NT2/D1 (cell line): ENCODE results near the gene CACNA1C.

Experiments used
- DNase-seq: peaks from one replicate; pipeline ENCODE4 v3.0.0-alpha.2; 2011; ENCODE audit warnings: low read depth, low spot score
- H3K27me3 ChIP-seq: 2 replicates; pipeline ENCODE4 v1.6.0; 2011; ENCODE audit warnings: mild to moderate bottlenecking; ENCODE audit not compliant: insufficient read length, insufficient read depth
- H3K36me3 ChIP-seq: 2 replicates; pipeline ENCODE4 v1.6.1; 2011; ENCODE audit warnings: mild to moderate bottlenecking, low read length, mixed read lengths; ENCODE audit not compliant: insufficient read depth, insufficient read length
- H3K4me1 ChIP-seq: 2 replicates; pipeline ENCODE4 v1.5.1; 2011; ENCODE audit not compliant: insufficient read depth, insufficient read length
- H3K4me3 ChIP-seq: 2 replicates; pipeline ENCODE4 v1.5.1; 2011; ENCODE audit warnings: low read depth; ENCODE audit not compliant: insufficient read length
- H3K9ac ChIP-seq: 2 replicates; pipeline ENCODE4 v1.6.0; 2011; ENCODE audit warnings: low read depth; ENCODE audit not compliant: insufficient read length
- H3K9me3 ChIP-seq: 2 replicates; pipeline ENCODE4 v1.5.1; 2011; ENCODE audit warnings: mild to moderate bottlenecking, low read length; ENCODE audit not compliant: insufficient read depth
- SUZ12 ChIP-seq: IDR thresholded peaks from 2 replicates; pipeline ENCODE4 v1.6.1; 2011; ENCODE audit not compliant: insufficient read length, insufficient read depth; ENCODE audit errors: extremely low read depth
- YY1 ChIP-seq: IDR thresholded peaks from 2 replicates; pipeline ENCODE4 v1.6.1; 2011; ENCODE audit not compliant: insufficient read length, insufficient read depth
- ZNF274 ChIP-seq: IDR thresholded peaks from 2 replicates; pipeline ENCODE4 v1.6.1; 2011; ENCODE audit warnings: mild to moderate bottlenecking, low read depth, low read length

CACNA1C gene

GRCh38 chr12:2312175-2312574 is 259.4 kb downstream of the CACNA1C start:
- TF ChIP-seq YY1 = no peak
- no peak for TF ChIP-seq SUZ12
- no peak overlapping the region for H3K9ac ChIP-seq
- no peak overlapping the region for H3K4me3 ChIP-seq
- H3K4me1 ChIP-seq = peaks cover 3% of the 10 kb centered on the region
- peaks cover 9% of the 10 kb centered on the region for H3K9me3 ChIP-seq
- H3K27me3 ChIP-seq = no peaks in the 10 kb centered on the region
- no peaks in the 10 kb centered on the region for H3K36me3 ChIP-seq
- no peak for DNase-seq

- H3K4me1 ChIP-seq = no peaks in the 10 kb centered on the region
Observed at GRCh38 chr12:2312770-2313169, 260.0 kb downstream of the CACNA1C start.

GRCh38 chr12:2314492-2314891 is 261.7 kb downstream of the CACNA1C start:
- H3K4me1 ChIP-seq = peaks cover 4% of the 10 kb centered on the region
- H3K4me3 ChIP-seq = no peak overlapping the region
- no peak for DNase-seq
- H3K36me3 ChIP-seq = no peaks in the 10 kb centered on the region
- no peak overlapping the region for H3K9ac ChIP-seq
- H3K27me3 ChIP-seq = no peaks in the 10 kb centered on the region
- TF ChIP-seq SUZ12 = no peak
- no peak for TF ChIP-seq ZNF274
- no peak for TF ChIP-seq YY1
- H3K9me3 ChIP-seq = peaks cover 5% of the 10 kb centered on the region

More at GRCh38 chr12:2312770-2313169, 260.0 kb downstream of the CACNA1C start:
- Histone ChIP-seq H3K27me3 (no peaks in the 10 kb centered on the region), H3K9ac (no peak overlapping the region), H3K4me3 (no peak overlapping the region), H3K36me3 (no peaks in the 10 kb centered on the region), H3K9me3 (peaks cover 9% of the 10 kb centered on the region)
- no peak for DNase-seq
- TF ChIP-seq ZNF274 = no peak
- TF ChIP-seq YY1 = no peak
- no peak for TF ChIP-seq SUZ12

- Histone ChIP-seq H3K27me3 (no peaks in the 10 kb centered on the region), H3K9ac (no peak overlapping the region), H3K9me3 (peaks cover 5% of the 10 kb centered on the region), H3K4me3 (no peak overlapping the region), H3K36me3 (no peaks in the 10 kb centered on the region), H3K4me1 (peaks cover 12% of the 10 kb centered on the region)
- no peak for DNase-seq
- TF ChIP-seq YY1 (no peak), ZNF274 (no peak), SUZ12 (no peak)
Observed at GRCh38 chr12:2317772-2318171, 265.0 kb downstream of the CACNA1C start.

- Histone ChIP-seq H3K27me3 (no peaks in the 10 kb centered on the region), H3K36me3 (no peaks in the 10 kb centered on the region), H3K9me3 (peaks cover 5% of the 10 kb centered on the region), H3K9ac (no peak overlapping the region), H3K4me1 (peaks cover 12% of the 10 kb centered on the region), H3K4me3 (no peak overlapping the region)
- TF ChIP-seq ZNF274 (no peak), SUZ12 (no peak), YY1 (no peak)
- no peak for DNase-seq
Observed at GRCh38 chr12:2318286-2318685, 265.5 kb downstream of the CACNA1C start.

GRCh38 chr12:2319136-2319535 is 266.3 kb downstream of the CACNA1C start:
- Histone ChIP-seq H3K9me3 (peaks cover 4% of the 10 kb centered on the region), H3K36me3 (no peaks in the 10 kb centered on the region), H3K9ac (no peak overlapping the region), H3K4me3 (no peak overlapping the region), H3K4me1 (peaks cover 14% of the 10 kb centered on the region), H3K27me3 (no peaks in the 10 kb centered on the region)
- no peak for DNase-seq
- TF ChIP-seq YY1 (no peak), SUZ12 (no peak), ZNF274 (no peak)

GRCh38 chr12:2319737-2320506 is 267.1 kb downstream of the CACNA1C start:
- no peak overlapping the region for H3K9ac ChIP-seq
- DNase-seq = peak; percentile 80

More at GRCh38 chr12:2319737-2320506, 267.1 kb downstream of the CACNA1C start:
- Histone ChIP-seq H3K36me3 (no peaks in the 10 kb centered on the region), H3K4me3 (no peak overlapping the region), H3K9me3 (no peaks in the 10 kb centered on the region), H3K4me1 (peaks cover 14% of the 10 kb centered on the region), H3K27me3 (no peaks in the 10 kb centered on the region)
- TF ChIP-seq ZNF274 (no peak), SUZ12 (no peak), YY1 (no peak)
